GM18508 (cell line): ENCODE data around the gene SESN2.

ENCODE experiments used
- ATAC-seq: cut with Tn5 transposase; IDR thresholded peaks from one replicate; pipeline ENCODE4 v1.9.1; 2021; ENCODE audit warnings: moderate number of reproducible peaks; ENCODE audit not compliant: insufficient read depth, unreplicated experiment

SESN2 gene

DNA sequence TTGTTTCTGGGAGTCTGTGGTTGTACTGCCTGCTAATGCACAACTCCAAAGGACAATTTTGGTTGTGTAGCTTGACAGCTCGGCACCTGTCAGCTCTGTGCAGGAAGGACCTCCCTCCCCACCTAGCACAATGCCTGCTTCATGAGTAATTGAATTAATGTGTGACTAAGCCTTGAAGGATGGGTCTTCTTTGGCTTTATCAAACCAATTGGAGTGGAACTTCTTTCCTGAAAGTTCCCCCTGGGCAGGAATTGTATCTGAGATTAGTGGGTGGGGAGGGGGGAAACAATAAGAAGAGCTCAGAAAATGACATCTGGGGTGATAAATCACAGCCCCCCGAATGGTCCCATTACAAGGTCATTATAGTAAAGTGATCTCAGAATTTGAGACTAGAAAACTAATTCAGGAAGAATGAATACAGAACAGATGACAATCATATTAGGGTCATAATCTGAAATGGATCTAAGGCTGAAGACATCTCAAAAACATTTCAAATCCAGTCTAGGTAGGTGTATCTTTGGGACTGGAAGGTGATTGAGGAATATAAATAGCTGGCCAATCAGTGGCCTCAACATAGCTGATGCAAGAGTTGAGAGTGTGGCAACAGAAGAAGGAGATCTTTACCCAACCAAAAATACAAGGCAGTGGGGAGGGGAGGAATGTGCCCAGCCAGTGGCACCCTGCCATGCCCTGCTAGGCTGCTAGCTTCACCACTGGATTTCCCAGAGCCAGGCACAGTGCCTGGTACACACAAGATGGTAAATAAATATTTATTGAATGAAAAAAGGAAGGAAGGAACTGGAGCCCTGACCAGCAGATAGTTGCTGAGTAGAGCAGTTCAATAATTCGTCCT lies 10.1 kb upstream of the SESN2 start:
- no peak for ATAC-seq

DNA sequence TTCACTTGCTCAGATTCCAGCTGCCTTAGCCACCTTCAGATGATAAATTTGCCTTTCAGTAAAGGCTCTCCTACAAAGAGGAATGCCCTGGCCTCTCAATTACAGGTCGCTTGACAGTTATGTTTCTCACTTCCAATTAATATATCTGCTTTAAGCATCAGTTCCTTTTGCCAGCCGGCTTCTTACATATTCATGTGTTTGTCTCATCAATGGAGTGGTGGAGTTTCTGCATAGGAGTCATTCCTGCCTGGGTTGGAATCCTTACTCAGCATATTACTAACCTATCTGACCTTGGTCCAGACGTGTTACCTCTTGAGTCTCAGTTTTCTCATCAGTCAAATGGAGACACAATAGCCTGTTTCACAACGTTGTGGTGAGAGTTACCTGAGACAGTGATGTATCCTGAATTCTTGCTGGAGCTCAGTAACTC lies 9.4 kb upstream of the SESN2 start:
- no peak for ATAC-seq

GRCh38 chr1:28256197-28256827 lies 3.0 kb upstream of the SESN2 start:
- no peak for ATAC-seq

GRCh38 chr1:28257736-28258135 lies 1.6 kb upstream of the SESN2 start:
- ATAC-seq: no peak

- no peak for ATAC-seq
These were observed 578 bp upstream of the SESN2 start for GRCh38 chr1:28258628-28259251.

DNA sequence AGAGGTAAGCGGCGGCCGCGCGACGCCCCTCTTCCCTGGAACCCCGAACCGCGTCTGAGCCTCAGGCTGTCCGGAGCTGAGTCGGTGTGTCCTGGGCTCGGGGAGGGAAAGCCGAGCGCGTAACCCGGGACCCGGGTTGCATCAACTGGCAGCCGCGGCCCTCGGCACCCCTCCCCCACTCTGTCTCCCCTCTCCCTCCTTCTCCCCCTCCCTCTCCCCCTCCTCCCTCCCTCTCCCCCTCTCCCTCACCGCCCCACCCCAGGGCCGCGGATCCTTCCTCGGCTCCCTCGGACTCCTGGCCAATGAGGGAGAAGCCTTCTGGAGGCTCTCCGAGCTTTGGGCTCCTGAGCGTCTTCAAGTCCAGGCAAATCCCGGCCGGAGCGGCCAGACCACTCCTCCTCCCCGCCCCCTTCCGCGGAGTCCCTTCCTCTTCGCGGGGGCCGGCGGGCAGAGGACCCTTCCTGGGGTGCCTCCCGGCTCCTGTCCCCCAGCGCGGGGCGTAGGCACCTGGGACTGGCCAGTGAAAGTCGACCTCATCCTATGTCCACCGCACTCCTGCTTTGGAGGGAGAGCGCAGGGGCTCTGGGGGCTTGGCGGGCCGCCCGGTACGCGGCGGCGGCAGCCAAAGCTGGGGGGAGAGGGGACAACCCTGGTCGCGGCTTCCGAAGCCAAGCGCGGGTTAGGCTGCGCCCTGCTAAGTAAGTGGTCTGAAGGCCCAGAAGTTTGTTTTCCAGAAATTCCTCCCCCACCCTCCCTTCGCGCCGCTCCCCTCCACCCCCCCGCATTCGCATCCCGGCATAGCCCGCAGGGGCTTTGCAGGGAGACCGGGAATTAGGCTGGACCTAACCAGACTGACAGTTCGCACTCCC lies 850 bp downstream of the SESN2 start:
- ATAC-seq: no peak

DNA sequence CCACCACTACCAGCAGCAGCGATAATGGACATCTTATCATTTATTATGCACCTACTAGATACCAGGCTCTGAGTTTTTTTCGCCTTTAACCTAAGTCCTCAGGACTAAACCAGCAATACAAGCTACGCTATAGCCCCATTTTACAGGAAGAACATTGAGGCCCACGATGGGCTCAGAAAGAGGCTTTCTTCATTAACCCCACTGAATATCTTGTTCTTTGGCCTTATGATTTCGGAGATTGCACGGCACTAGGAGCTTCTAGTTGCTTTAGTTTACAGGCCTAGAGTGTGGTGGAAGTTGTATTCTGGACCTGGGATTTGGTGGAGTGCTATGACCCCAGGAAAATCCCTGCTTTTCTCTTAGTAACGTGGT lies 1.5 kb downstream of the SESN2 start:
- no peak for ATAC-seq

DNA sequence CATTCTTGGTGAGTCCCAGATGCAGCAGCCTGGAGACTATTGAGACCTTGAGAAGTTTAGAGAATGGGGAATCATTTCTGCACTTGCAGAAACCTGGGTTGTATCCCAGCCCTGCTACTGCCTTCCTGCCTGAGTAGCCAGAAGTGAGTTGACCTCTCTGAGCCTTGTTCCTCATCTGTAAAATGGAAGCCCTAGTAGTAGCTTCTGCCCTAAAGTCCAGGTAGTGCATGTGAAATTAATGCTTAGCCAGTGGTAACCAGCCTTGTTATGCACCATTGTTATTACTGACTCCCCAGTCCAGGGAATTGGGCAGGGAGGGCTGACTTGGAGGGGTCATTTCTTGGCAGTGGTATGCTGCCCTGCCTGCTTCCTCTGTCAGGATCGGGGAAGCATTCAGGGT lies 5.6 kb downstream of the SESN2 start:
- ATAC-seq: no peak

DNA sequence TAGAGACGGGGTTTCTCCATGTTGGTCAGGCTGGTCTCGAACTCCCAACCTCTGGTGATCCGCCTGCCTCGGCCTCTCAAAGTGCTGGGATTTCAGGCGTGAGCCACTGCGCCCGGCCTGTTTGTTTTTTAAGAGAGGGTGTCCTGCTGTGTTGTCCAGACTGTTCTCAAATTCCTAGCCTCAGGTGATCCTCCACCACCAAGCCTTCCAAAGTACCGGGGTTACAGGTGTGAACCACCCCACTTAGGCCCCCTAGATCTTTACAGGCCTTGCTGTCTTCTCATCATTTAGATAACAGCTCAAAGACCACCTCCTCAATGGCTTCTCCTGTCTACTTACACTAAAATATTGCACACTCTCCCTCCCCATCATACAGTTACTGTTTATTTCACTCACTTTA lies 6.3 kb downstream of the SESN2 start:
- ATAC-seq: no peak

GRCh38 chr1:28266920-28267322 lies 7.6 kb downstream of the SESN2 start:
- ATAC-seq: no peak

- no peak for ATAC-seq
These were observed 8.3 kb downstream of the SESN2 start for GRCh38 chr1:28267633-28268032.

- no peak for ATAC-seq
These were observed 10.2 kb downstream of the SESN2 start for GRCh38 chr1:28269529-28269928.

GRCh38 chr1:28272215-28272852 lies 13.0 kb downstream of the SESN2 start:
- no peak for ATAC-seq

DNA sequence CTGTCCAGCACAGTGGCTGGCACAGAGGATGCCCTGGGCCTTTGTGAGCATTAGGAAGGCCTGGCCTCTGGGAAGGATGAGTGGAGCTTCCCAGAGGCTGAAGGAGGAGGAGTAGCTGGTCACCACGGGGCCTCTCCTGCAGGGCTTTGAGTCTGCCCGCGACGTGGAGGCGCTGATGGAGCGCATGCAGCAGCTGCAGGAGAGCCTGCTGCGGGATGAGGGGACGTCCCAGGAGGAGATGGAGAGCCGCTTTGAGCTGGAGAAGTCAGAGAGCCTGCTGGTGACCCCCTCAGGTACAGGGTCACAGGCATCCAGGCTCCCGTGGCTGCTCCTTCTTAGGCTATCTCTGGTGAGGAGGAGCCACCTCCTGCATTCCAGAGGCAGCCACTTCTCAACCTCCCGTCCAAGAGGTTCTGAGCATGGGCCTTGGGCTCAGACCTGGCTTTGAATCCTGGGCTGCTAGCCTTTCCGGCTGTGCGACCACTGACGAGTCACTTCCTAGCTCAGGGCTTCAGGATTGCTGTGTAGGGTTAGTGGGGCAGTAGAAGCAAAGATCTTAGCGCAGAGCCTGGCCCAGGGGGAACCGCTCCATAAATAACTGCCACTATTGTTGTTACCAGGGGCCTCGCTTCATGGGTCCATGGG lies 14.0 kb downstream of the SESN2 start:
- ATAC-seq: no peak

DNA sequence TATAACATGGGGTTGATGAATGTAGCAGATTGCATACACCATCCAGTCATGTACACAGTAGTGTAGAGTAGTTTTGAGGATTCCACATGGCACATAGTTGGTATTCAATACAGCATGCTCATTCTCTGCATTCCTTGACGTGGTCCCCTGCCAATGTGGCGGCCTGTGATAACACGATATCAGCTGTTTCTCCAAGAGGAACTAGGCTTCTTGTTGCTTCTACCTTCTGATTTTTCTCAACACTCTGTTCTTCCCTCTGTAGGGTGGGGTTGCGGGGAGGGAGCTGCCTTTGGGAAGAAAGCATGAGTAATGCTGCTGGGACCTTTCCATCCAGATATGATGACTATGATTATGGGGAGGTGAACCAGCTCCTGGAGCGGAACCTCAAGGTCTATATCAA lies 19.4 kb downstream of the SESN2 start:
- no peak for ATAC-seq

DNA sequence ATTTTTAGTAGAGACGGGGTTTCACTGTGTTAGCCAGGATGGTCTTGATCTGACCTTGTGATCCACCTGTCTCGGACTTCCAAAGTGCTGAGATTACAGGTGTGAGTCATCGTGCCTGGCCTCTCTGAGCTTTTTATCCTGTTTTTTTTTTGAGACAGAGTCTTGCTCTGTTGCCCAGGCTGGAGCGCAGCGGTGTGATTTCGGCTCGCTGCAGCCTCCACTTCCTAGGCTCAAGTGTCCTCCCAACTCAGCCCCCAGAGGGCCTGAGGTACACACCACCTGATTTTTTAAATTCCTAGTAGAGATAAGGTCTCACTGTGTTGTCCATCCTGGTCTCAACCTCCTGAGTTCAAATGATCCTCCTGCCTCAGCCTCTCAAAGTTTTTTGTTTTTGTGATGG lies 20.4 kb downstream of the SESN2 start:
- ATAC-seq: no peak

- no peak for ATAC-seq
These were observed 21.2 kb downstream of the SESN2 start for GRCh38 chr1:28280501-28280900.

DNA sequence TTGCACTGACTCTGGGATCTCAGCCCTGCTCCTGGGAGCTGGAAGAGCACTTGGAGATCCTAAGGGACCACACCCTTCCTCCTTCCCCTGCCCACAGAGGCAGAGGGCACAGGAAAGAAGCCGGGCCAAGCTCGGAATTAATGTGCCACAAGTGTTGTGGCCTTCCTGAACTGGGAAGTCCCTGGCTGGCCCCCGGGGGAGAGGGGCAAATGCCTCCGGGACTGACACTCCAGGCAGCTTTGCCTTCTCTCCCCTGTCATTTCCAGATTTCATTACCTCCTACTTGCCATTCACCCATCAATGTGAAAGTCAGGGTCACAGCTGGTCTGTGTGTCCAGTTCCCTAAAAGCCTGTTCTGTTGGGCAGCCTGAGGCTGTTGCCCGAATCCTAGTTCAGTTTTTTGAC lies 21.7 kb downstream of the SESN2 start:
- ATAC-seq: no peak

DNA sequence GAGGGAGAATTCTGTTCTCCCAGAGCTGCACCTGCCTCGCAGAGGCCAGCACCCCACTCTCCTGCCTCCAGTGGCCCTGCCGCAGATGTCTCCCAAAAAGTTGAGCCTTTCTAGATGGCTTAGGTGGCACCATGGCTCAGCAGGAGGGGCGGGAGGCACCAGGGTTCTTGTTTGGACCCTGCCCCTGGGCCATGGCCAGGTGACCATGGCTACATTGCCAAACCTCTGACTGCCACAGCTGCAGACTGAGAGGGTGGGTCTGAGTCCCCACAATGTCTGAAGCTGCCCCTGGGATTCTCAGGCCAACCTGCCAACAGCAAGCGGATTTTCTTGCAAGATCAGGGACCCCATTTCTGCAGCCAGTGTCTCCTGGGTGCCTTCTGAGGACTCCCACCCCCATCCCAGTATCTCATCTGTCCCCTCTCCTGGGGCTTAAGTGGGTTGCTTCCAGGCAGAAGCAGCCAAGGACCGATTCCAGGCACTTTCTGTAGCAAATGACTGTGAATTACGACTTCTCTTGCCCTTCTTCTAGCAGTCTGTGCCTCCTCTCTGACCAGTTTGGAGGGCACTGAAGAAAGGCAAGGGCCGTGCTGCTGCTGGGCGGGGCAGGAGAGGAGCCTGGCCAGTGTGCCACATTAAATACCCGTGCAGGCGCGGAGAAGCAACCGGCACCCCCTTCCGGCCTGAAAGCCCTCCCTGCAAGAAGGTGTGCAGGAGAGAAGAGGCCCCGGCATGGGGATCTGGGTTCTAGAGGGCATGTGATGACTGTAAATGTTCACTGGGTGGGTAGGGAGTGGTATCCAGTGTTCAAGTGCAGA lies 22.5 kb downstream of the SESN2 start:
- no peak for ATAC-seq
